Heart right ventricle (tissue), 16 donors: ENCODE results near the gene SLIT1. TPM values are rescaled to one million over a fixed set of nuclear protein-coding genes. Genes with fewer than 3 reads are reported as not detected.

Source experiments
- ATAC-seq, 8 donors: fragments of 200-7000 bp; cut with Tn5 transposase; one replicate each; pipeline ENCODE4 v1.9.1; 2020; ENCODE audit warnings: mild to moderate bottlenecking in 8 of 8, moderate library complexity in 8 of 8, moderate number of reproducible peaks in 1 of 8
- DNase-seq, 2 donors: peaks; one replicate each; pipeline ENCODE4 v3.0.0-alpha.2; 2020
- H3K27ac ChIP-seq, 10 donors: fragments of 200-600 bp; sonication (generic) in 2 of 10; one replicate each; pipeline versions ENCODE4 v1.5.0 to v1.8.0; 2020 to 2022; ENCODE audit warnings: mild to moderate bottlenecking in 3 of 10
- H3K27me3 ChIP-seq, 7 donors: fragments of 200-600 bp; one replicate each; pipeline ENCODE4 v1.8.0; 2021 to 2022; ENCODE audit warnings: mild to moderate bottlenecking in 2 of 7
- H3K36me3 ChIP-seq, 9 donors: fragments of 200-600 bp; sonication (generic) in 1 of 9; one replicate each; pipeline versions ENCODE4 v1.5.0 to v1.8.0; 2020 to 2022; ENCODE audit warnings: mild to moderate bottlenecking in 2 of 9
- H3K4me1 ChIP-seq, 9 donors: fragments of 200-600 bp; sonication (generic) in 1 of 9; one replicate each; pipeline versions ENCODE4 v1.5.0 to v1.8.0; 2020 to 2022; ENCODE audit warnings: mild to moderate bottlenecking in 4 of 9
- H3K4me3 ChIP-seq, 10 donors: fragments of 200-600 bp; sonication (generic) in 2 of 10; one replicate each; pipeline versions ENCODE4 v1.5.0 to v1.8.0; 2020 to 2022; ENCODE audit warnings: mild to moderate bottlenecking in 7 of 10, moderate library complexity in 2 of 10
- H3K9me3 ChIP-seq, 11 donors: fragments of 200-600 bp in 10 of 11; sonication (generic) in 2 of 11; one replicate each; pipeline versions ENCODE4 v1.5.0 to v1.8.0; 2013 to 2022; ENCODE audit warnings: mild to moderate bottlenecking in 2 of 11, control low read depth in 1 of 11, moderate library complexity in 1 of 11
- CTCF ChIP-seq, 9 donors: fragments of 200-600 bp; sonication (generic) in 2 of 9; IDR thresholded peaks; one replicate each; pipeline versions ENCODE4 v1.5.0 to v1.8.0; 2021 to 2022; ENCODE audit warnings: antibody characterized with exemption in 9 of 9, mild to moderate bottlenecking in 5 of 9, moderate library complexity in 1 of 9
- WGBS, 2 donors: extraction: QIAGEN DNeasy Blood & Tissue Kit; methylation state at CpG; one replicate each; pipeline ENCODE4 v1.1.7; 2013; ENCODE audit warnings: inconsistent platforms in 1 of 2; 5-methylcytosine and 5-hydroxymethylcytosine counted together
- intact Hi-C, 10 donors: fragments of 100-400 bp; cut with DNase I; formaldehyde crosslinking; loops; one replicate each; pipeline versions ENCODE4 v1.11.1 to v1.14.2; 2022
- polyA plus RNA-seq, 2 donors: library from polyadenylated mRNA; stranded (reverse); fragments of 200-250 nt; gene quantifications; one replicate each; pipeline ENCODE4 v1.2.3, GENCODE V29; 2013
- total RNA-seq, 10 donors: library from RNA; stranded (reverse); fragmentation: NEBNext Ultra II Directional in 3 of 10; extraction: Animal tissue kit (Norgen Biotek cat#: 25700) in 3 of 10; gene quantifications; one replicate each; pipeline versions ENCODE4 v1.2.1 to v1.2.4, GENCODE V29; 2021 to 2023
- donor health status: Arrhythmogenic right ventricular cardiomyopathy.
- donor health status: ischemic (EF 13 %, LVEDD 7.1; RV severe dilation, severe dysfunction).
- donor health status: healthy with polysubstance abuse.
- donor health status: DM: no; HTN: yes; CAD: no.
- donor health status: DM: no; HTN: no; CAD: no.
- donor health status: ischemic (EF 25% LVEDD 6.9; RV normal size, moderate dysfunction).
- donor health status: ischemic (EF 25% LVEDD 5.7; RV mildly dilated, moderate dysfunction).
- donor health status: healthy.
- donor health status: DM: yes; HTN: yes; CAD: no.
- donor health status: Ischemic cardiomyopathy.
- donor health status: ischemic (EF 35%, LVEDD 5.7; RV mildly dilated, moderate dysfunction).
- donor health status: nonischemic (EF 11% LVEDD 7.7; RV severe dilation, severe dysfunction).
- donor health status: DM: yes; HTN: yes; CAD: no.
- donor health status: PGD.
- donor health status: ischemic (EF 29% LVEDD 5.4; RV normal size, mild dysfunction).
- donor health status: nonischemic (EF 23%, LVEDD 6.1; RV moderate dilation, normal function).

SLIT1 gene
- total and polyA plus RNA-seq, 12 donors = 0.04 to 0.31 (median 0.13) TPM; not detected in 1

- Histone ChIP-seq H3K4me3 (no peak overlapping the region), H3K9me3 (peaks cover 0 to 25% (median 13%) of the 10 kb centered on the region in 11 donors), H3K27me3 (no peaks in the 10 kb centered on the region), H3K36me3 (no peaks in the 10 kb centered on the region), H3K4me1 (no peaks in the 10 kb centered on the region), H3K27ac (no peak overlapping the region)
- WGBS, 2 donors = 91 to 94% methylated on average over 8 of the region's 8 CpGs
- DNase-seq (no peak), ATAC-seq (no peak)
- intact Hi-C loops = no loop called here
- no peak for TF ChIP-seq CTCF (IDR thresholded peaks at IDR 0.05)
Observed at GRCh38 chr10:97003804-97004201, 182.0 kb downstream of the SLIT1 start.

GRCh38 chr10:97003151-97003803, 182.5 kb downstream of the SLIT1 start:
- DNase-seq (no peak), ATAC-seq (no peak)
- H3K27me3 ChIP-seq = no peaks in the 10 kb centered on the region
- no peaks in the 10 kb centered on the region for H3K36me3 ChIP-seq
- no peak overlapping the region for H3K27ac ChIP-seq
- TF ChIP-seq CTCF (IDR thresholded peaks at IDR 0.05) = no peak
- intact Hi-C loops = no loop called here
- 90 to 95% methylated on average over 13 of the region's 13 CpGs for WGBS, 2 donors
- H3K4me1 ChIP-seq = no peaks in the 10 kb centered on the region
- no peak overlapping the region for H3K4me3 ChIP-seq
- H3K9me3 ChIP-seq = peaks cover 0 to 20% (median 13%) of the 10 kb centered on the region in 11 donors

GRCh38 chr10:97002670-97003069, 183.1 kb downstream of the SLIT1 start:
- DNase-seq = no peak
- intact Hi-C loops = no loop called here
- 94 to 98% methylated on average over 16 of the region's 16 CpGs for WGBS, 2 donors
- no peaks in the 10 kb centered on the region for H3K27me3 ChIP-seq
- no peak for TF ChIP-seq CTCF (IDR thresholded peaks at IDR 0.05)
- no peaks in the 10 kb centered on the region for H3K36me3 ChIP-seq
- no peaks in the 10 kb centered on the region for H3K4me1 ChIP-seq
- no peak overlapping the region for H3K27ac ChIP-seq
- H3K9me3 ChIP-seq = peaks cover 0 to 14% (median 10%) of the 10 kb centered on the region in 11 donors
- ATAC-seq = no peak
- no peak overlapping the region for H3K4me3 ChIP-seq

- Histone ChIP-seq H3K4me3 (no peak overlapping the region), H3K9me3 (peaks cover 0 to 1% (median 0%) of the 10 kb centered on the region in 11 donors), H3K27ac (no peak overlapping the region), H3K4me1 (peaks cover 0 to 6% (median 0%) of the 10 kb centered on the region in 9 donors), H3K27me3 (no peaks in the 10 kb centered on the region), H3K36me3 (no peaks in the 10 kb centered on the region)
- TF ChIP-seq CTCF (IDR thresholded peaks at IDR 0.05) = no peak
- 90 to 97% methylated on average over 17 of the region's 17 CpGs for WGBS, 2 donors
- intact Hi-C loops = no loop called here
- DNase-seq (no peak), ATAC-seq (no peak)
Observed at GRCh38 chr10:97001183-97001991, 184.4 kb downstream of the SLIT1 start.
